Smooth muscle cell (in vitro differentiated cells): ENCODE measurements around the gene ACOT12. TPM values are rescaled to one million over a fixed set of nuclear protein-coding genes. Genes with fewer than 3 reads are reported as not detected.

Experiments used
- polyA plus RNA-seq: library from polyadenylated mRNA; unstranded; fragments of >200 nt; fragmentation: Nextera tagmentation; extraction: Ambion mirVana; gene quantifications from 2 replicates; pipeline ENCODE4 v1.2.1, GENCODE V29; 2016
- total RNA-seq: library from RNA; depleted of rRNA; stranded (reverse); fragments of >200 nt; gene quantifications from 2 replicates; pipeline ENCODE4 v1.2.3, GENCODE V29; 2014

ACOT12 gene
- total and polyA plus RNA-seq, 2 experiments from 2014 or later: not detected

Other genes starting within 250 kb of the ACOT12 start
- gene CKMT2, start 160.8 kb downstream of the ACOT12 start, total RNA-seq: 0.49 and 1.5 TPM in 2 replicates
- 2.0 TPM in 1 of 2 replicates, not detected in the other for gene CKMT2, start 160.8 kb downstream of the ACOT12 start, polyA plus RNA-seq
- 45.2 and 53.0 TPM in 2 replicates for gene ZCCHC9, start 92.5 kb downstream of the ACOT12 start, total RNA-seq
- 25.2 and 33.9 TPM in 2 replicates for gene ZCCHC9, start 92.5 kb downstream of the ACOT12 start, polyA plus RNA-seq